Neural crest cell (in vitro differentiated cells): ENCODE data around the gene CACNB4. TPM values are rescaled to one million over a fixed set of nuclear protein-coding genes. Genes with fewer than 3 reads are reported as not detected.
"Not testable (repeated sequence)": the region's sequence is repeated elsewhere in the genome, so short reads cannot be mapped to it uniquely, and the experiment has no call there.

Experiments used
- DNase-seq: peaks from one replicate; pipeline ENCODE4 v3.0.0; 2021; ENCODE audit warnings: low read depth, mixed read lengths, low spot score
- H3K27ac Mint-ChIP-seq: one replicate; pipeline ENCODE4 v1.8.0; 2021; ENCODE audit warnings: mild to moderate bottlenecking, mixed read lengths; ENCODE audit not compliant: unreplicated experiment
- H3K27me3 Mint-ChIP-seq: 2 replicates; pipeline ENCODE4 v1.8.0; 2021; ENCODE audit warnings: low read depth, mild to moderate bottlenecking, mixed read lengths
- H3K36me3 Mint-ChIP-seq: 2 replicates; pipeline ENCODE4 v1.8.0; 2021; ENCODE audit warnings: low read depth, mild to moderate bottlenecking, mixed read lengths
- H3K4me1 Mint-ChIP-seq: 2 replicates; pipeline ENCODE4 v1.8.0; 2021; ENCODE audit warnings: mixed read lengths
- H3K4me3 Mint-ChIP-seq: one replicate; pipeline ENCODE4 v1.8.0; 2021; ENCODE audit warnings: mild to moderate bottlenecking, mixed read lengths
- H3K9me3 Mint-ChIP-seq: 2 replicates; pipeline ENCODE4 v1.8.0; 2021; ENCODE audit warnings: mixed read lengths
- total RNA-seq: library from RNA; stranded (reverse); gene quantifications from 2 replicates; pipeline ENCODE4 v1.2.1, GENCODE V29; 2021
- TF ChIP-seq, protein P1 (sequence below): fragments of 200-600 bp; sonication (generic); conservative IDR thresholded peaks from 2 replicates; pipeline ENCODE4 v1.5.0; 2021; ENCODE audit warnings: antibody characterized with exemption, mild to moderate bottlenecking

The CACNB4 gene
- total RNA-seq, 1 donor from 2014 or later, result 6.9 TPM

DNA sequence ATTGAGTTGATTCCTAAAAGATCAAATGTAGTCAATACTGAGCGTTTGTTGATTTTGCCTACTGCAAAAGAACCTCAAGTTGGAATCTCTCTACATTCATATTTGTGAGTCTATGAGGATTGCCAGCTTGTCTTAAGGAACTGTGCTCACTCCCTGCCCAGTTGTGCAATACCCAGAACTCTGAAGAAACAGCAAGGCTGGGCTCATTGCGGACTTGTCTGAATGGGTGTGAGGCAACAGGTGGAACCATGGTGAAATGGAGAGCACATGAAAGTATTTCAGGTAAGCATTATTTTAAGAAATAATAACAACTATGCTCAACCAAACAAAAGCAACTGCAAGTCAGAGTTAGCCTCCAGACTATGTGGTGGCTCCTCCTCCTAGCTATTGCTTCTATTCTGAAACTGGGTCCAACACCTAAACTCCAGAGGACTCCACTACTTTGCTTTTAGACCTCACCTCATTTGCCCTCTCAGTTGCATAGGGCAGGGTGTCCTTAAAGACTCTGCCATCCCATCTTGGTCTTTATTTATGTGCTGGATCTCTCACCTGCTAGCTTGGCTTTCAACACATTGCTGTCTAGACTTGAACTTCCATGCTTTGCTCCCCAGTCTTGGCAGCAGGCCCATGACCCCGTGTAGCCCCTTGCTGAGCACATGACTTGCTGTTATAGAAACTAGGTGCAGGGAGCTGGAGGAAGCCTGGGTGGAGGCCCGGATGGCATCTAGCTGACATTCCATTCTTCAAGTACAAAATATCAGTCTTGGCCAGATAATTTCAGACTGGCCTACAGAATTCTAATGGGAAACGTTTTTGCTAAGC, 175.8 kb downstream of the CACNB4 start:
- Mint-ChIP-seq H3K36me3 (no peaks in the 10 kb centered on the region), H3K4me1 (no peaks in the 10 kb centered on the region)
- no peak for DNase-seq

DNA sequence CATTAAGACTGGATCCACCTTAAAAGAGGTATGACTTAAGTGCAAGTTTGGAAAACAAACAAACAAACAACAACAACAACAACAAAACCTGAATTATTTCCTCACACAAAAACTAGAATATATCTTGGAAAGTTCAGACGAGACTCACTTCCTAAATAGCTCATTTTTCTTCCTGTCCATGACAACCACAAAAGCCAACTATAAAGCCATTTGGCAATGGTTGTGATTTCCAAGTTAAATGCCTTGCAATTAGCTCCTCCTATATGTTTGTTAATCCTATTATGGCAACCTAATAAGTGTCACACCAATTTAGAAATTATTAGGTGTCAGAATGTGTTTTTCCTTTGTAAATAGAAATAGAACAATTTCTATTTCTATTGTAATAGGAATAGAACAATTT, 179.1 kb downstream of the CACNB4 start:
- Mint-ChIP-seq H3K36me3 (no peaks in the 10 kb centered on the region), H3K4me3 (no peak overlapping the region), H3K4me1 (no peaks in the 10 kb centered on the region), H3K9me3 (no peaks in the 10 kb centered on the region), H3K27me3 (no peaks in the 10 kb centered on the region), H3K27ac (no peak overlapping the region)
- DNase-seq, result no peak
- TF ChIP-seq, protein P1, sequence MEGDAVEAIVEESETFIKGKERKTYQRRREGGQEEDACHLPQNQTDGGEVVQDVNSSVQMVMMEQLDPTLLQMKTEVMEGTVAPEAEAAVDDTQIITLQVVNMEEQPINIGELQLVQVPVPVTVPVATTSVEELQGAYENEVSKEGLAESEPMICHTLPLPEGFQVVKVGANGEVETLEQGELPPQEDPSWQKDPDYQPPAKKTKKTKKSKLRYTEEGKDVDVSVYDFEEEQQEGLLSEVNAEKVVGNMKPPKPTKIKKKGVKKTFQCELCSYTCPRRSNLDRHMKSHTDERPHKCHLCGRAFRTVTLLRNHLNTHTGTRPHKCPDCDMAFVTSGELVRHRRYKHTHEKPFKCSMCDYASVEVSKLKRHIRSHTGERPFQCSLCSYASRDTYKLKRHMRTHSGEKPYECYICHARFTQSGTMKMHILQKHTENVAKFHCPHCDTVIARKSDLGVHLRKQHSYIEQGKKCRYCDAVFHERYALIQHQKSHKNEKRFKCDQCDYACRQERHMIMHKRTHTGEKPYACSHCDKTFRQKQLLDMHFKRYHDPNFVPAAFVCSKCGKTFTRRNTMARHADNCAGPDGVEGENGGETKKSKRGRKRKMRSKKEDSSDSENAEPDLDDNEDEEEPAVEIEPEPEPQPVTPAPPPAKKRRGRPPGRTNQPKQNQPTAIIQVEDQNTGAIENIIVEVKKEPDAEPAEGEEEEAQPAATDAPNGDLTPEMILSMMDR, result no peak

More for the DNA sequence above, 175.8 kb downstream of the CACNB4 start:
- no peaks in the 10 kb centered on the region for H3K9me3 Mint-ChIP-seq
- H3K27ac Mint-ChIP-seq, result no peak overlapping the region
- TF ChIP-seq, protein P1, result no peak
- peaks cover 4% of the 10 kb centered on the region for H3K27me3 Mint-ChIP-seq
- no peak overlapping the region for H3K4me3 Mint-ChIP-seq

DNA sequence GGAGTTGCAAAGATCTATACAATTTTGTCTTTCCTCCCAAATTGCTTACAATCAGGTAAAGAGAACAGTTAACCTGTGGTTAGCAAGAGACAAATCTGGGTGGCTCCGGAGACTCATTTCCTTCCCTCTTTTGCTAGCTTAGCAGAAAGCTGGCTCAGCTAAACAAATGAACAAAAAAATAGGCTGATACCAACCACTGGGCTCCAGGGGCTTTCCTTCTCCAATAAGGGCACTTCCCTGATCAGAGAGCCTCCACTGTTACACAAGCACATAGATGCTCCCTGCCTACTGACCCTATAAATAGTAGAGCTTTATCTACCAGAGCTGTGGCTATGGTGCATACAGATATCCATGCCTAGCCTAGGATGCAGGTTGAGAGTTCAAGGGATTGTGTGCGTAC, 180.5 kb downstream of the CACNB4 start:
- Mint-ChIP-seq H3K4me3 (no peak overlapping the region), H3K27me3 (no peaks in the 10 kb centered on the region), H3K9me3 (no peaks in the 10 kb centered on the region), H3K4me1 (no peaks in the 10 kb centered on the region), H3K36me3 (peaks cover 4% of the 10 kb centered on the region), H3K27ac (no peak overlapping the region)
- TF ChIP-seq, protein P1, result no peak
- DNase-seq, result no peak

DNA sequence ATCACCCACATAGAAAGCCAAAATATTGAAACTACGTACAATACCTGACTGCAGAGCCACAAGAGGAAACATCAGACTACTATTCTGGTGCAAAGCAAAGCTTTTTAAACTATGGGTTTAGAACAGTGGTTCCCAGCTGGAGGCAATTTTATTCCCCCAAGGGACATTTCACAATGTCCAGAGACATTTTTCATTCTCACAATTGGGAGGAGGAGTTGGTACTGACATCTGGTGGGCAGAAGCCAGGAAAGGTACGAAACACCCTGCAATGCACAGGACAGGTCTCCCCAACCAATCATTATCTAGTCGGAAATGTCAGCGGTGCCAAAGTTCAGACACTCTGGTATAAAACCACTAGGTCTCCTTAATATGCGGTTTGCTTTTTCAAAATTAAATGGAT, 182.2 kb downstream of the CACNB4 start:
- Mint-ChIP-seq H3K4me3 (no peak overlapping the region), H3K27ac (no peak overlapping the region), H3K4me1 (no peaks in the 10 kb centered on the region), H3K9me3 (peaks cover 6% of the 10 kb centered on the region), H3K36me3 (peaks cover 4% of the 10 kb centered on the region), H3K27me3 (no peaks in the 10 kb centered on the region)
- DNase-seq, result no peak
- TF ChIP-seq, protein P1, result no peak

DNA sequence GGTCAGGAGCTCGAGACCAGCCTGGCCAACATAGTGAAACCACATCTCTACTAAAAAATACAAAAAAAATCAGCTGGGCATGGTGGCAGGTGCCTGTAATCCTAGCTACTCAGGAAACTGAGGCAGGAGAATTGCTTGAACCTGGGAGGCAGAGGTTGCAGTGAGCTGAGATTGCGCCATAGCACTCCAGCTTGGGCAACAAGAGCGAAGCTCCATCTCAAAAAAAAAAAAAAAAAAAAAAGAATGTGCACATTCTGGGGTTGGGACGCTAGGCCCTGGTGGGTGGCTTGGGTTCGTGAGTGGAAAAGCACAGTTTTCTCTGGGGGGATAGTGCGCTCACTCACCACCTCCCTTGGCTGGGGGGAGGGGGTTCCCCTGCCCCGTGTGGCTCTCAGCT, 183.2 kb downstream of the CACNB4 start:
- DNase-seq, H3K27me3 Mint-ChIP-seq, H3K4me3 Mint-ChIP-seq, H3K27ac Mint-ChIP-seq, H3K9me3 Mint-ChIP-seq, H3K4me1 Mint-ChIP-seq, H3K36me3 Mint-ChIP-seq: not testable (repeated sequence)

DNA sequence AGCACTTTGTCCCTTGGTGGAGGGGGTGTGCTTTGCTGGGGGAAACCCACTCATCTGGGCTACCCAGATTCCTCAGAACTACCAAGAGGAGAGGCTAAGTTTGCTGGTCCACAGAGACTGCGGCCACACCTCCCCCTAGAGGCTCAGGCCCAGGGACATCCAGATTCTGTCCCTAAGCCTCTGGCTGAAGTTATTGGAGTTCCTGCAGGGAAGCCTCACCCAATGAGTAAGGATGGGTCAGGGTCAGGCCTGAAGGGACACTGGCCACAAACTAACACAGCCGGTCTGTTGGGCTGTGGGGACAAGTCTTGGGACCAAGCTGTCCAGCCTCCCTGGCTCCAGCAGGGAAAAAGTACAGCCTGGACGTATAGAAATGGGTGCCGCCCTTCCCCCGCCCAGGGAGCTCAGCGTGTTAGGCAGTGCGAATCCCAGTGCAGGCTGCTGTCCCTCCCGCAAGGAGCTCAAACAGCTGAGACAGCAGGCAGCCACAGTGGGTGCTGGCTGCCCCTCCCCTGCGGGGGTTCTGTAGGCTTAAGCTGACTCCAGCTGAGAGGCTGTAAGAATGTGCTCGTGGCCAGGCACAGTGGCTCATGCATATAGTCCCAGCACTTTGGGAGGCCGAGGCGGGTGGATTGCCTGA, 183.7 kb downstream of the CACNB4 start:
- Mint-ChIP-seq H3K4me1 (no peaks in the 10 kb centered on the region), H3K27me3 (no peaks in the 10 kb centered on the region), H3K36me3 (peaks cover 7% of the 10 kb centered on the region), H3K27ac (no peak overlapping the region), H3K4me3 (no peak overlapping the region), H3K9me3 (peaks cover 9% of the 10 kb centered on the region)
- TF ChIP-seq, protein P1, result no peak
- DNase-seq, result no peak
